KMS-11 (cell line): ENCODE data around the gene CDH19.
"Not testable (repeated sequence)": the region's sequence is repeated elsewhere in the genome, so short reads cannot be mapped to it uniquely, and the experiment has no call there.

Experiments
- H2AFZ ChIP-seq: fragments of 200-600 bp; sonication (generic); 2 replicates; pipeline ENCODE4 v1.6.1; 2016; ENCODE audit warnings: antibody characterized with exemption, mixed run types, low read depth
- H3K27ac ChIP-seq: fragments of 200-600 bp; sonication (generic); 2 replicates; pipeline ENCODE4 v1.6.1; 2016; ENCODE audit warnings: mild to moderate bottlenecking, mixed run types
- H3K27me3 ChIP-seq: fragments of 200-600 bp; sonication (generic); 2 replicates; pipeline ENCODE4 v1.6.1; 2017; ENCODE audit warnings: mild to moderate bottlenecking, low read depth, mixed run types, moderate library complexity; ENCODE audit not compliant: insufficient read depth
- H3K36me3 ChIP-seq: fragments of 200-600 bp; sonication (generic); 2 replicates; pipeline ENCODE4 v1.6.1; 2017; ENCODE audit warnings: mild to moderate bottlenecking, mixed run types; ENCODE audit not compliant: insufficient read depth
- H3K4me1 ChIP-seq: fragments of 200-600 bp; sonication (generic); 2 replicates; pipeline ENCODE4 v1.6.1; 2016; ENCODE audit warnings: mild to moderate bottlenecking, low read depth, mixed run types; ENCODE audit not compliant: poor library complexity, severe bottlenecking
- H3K4me2 ChIP-seq: fragments of 200-600 bp; sonication (generic); 2 replicates; pipeline ENCODE4 v1.7.0; 2016; ENCODE audit warnings: mild to moderate bottlenecking, mixed run types
- H3K4me3 ChIP-seq: fragments of 200-600 bp; sonication (generic); IDR thresholded peaks from 2 replicates; pipeline ENCODE4 v1.6.1; 2017; ENCODE audit warnings: low read depth, low read length, mixed read lengths; ENCODE audit not compliant: insufficient read depth
- H3K79me2 ChIP-seq: fragments of 200-600 bp; sonication (generic); 2 replicates; pipeline ENCODE4 v1.6.1; 2016; ENCODE audit warnings: low read depth, mixed run types; ENCODE audit not compliant: insufficient read depth
- H3K9ac ChIP-seq: fragments of 200-600 bp; sonication (generic); 2 replicates; pipeline ENCODE4 v1.6.1; 2016; ENCODE audit warnings: mild to moderate bottlenecking, mixed run types
- H4K20me1 ChIP-seq: fragments of 200-600 bp; sonication (generic); 2 replicates; pipeline ENCODE4 v1.6.1; 2016; ENCODE audit warnings: mild to moderate bottlenecking, mixed run types; ENCODE audit not compliant: insufficient read depth
- TF ChIP-seq, protein P1 (sequence below): fragments of 200-600 bp; sonication (generic); conservative IDR thresholded peaks from 2 replicates; pipeline ENCODE4 v1.6.1; 2017; ENCODE audit warnings: low read depth, mild to moderate bottlenecking, antibody characterized with exemption, low read length, moderate library complexity, mixed read lengths

Gene CDH19

DNA sequence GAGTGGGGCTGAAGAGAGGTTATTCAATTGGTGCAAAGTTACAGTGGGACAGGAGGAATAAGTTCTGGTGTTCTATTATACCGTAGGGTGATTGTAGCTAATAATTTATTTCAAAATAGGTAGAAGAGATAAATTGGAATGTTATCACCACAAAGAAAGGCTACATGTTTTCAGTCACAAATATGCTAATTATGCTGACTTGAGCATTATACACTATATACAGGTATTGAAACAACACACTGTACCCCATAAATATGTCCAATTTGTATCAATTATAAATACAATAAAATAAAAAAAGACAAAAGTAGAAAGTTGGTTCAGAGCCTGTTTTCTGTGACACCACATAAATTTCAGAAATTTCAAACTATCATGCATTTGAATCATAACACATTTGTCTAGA, 97.7 kb downstream of the CDH19 start:
- TF ChIP-seq, protein P1, sequence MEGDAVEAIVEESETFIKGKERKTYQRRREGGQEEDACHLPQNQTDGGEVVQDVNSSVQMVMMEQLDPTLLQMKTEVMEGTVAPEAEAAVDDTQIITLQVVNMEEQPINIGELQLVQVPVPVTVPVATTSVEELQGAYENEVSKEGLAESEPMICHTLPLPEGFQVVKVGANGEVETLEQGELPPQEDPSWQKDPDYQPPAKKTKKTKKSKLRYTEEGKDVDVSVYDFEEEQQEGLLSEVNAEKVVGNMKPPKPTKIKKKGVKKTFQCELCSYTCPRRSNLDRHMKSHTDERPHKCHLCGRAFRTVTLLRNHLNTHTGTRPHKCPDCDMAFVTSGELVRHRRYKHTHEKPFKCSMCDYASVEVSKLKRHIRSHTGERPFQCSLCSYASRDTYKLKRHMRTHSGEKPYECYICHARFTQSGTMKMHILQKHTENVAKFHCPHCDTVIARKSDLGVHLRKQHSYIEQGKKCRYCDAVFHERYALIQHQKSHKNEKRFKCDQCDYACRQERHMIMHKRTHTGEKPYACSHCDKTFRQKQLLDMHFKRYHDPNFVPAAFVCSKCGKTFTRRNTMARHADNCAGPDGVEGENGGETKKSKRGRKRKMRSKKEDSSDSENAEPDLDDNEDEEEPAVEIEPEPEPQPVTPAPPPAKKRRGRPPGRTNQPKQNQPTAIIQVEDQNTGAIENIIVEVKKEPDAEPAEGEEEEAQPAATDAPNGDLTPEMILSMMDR: no peak

DNA sequence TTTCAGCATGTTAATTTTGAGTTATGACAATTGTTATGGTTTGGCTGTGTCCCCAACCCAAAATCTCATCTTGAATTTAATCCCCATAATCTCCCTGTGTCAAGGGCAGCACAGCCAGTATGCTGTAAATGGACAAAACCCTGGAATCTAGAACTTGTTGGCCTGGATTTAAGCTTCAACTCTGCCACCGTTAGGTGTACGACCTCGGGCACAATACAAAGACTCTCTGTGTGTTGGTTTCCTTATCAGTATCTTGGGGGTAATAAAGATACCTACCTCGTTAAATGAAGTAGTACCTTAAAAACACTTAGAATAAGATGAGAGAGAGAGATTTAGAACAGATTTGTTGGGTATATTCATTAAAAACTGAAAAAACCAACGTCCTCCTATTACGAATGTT, 106.5 kb downstream of the CDH19 start:
- TF ChIP-seq, protein P1: no peak
- no peak overlapping the region for H2AFZ ChIP-seq
- no peak overlapping the region for H3K27ac ChIP-seq
- no peak overlapping the region for H3K9ac ChIP-seq
- H3K36me3 ChIP-seq: no peaks in the 10 kb centered on the region
- no peaks in the 10 kb centered on the region for H3K4me1 ChIP-seq
- H3K79me2 ChIP-seq: no peaks in the 10 kb centered on the region
- H3K4me2 ChIP-seq: no peak overlapping the region
- no peaks in the 10 kb centered on the region for H3K27me3 ChIP-seq
- H4K20me1 ChIP-seq: no peaks in the 10 kb centered on the region
- no peak overlapping the region for H3K4me3 ChIP-seq

More for the DNA sequence above, 97.7 kb downstream of the CDH19 start:
- Histone ChIP-seq H3K27ac (no peak overlapping the region), H3K36me3 (no peaks in the 10 kb centered on the region), H3K4me3 (no peak overlapping the region), H3K9ac (no peak overlapping the region), H3K79me2 (no peaks in the 10 kb centered on the region), H3K27me3 (no peaks in the 10 kb centered on the region), H3K4me2 (no peak overlapping the region), H4K20me1 (no peaks in the 10 kb centered on the region), H3K4me1 (no peaks in the 10 kb centered on the region), H2AFZ (no peak overlapping the region)

GRCh38 chr18:66495844-66496243, 108.0 kb downstream of the CDH19 start:
- no peak overlapping the region for H3K4me2 ChIP-seq
- no peaks in the 10 kb centered on the region for H3K36me3 ChIP-seq
- H4K20me1 ChIP-seq: no peaks in the 10 kb centered on the region
- H3K4me1 ChIP-seq: no peaks in the 10 kb centered on the region
- no peaks in the 10 kb centered on the region for H3K79me2 ChIP-seq
- H3K4me3 ChIP-seq: no peak overlapping the region
- H3K27me3 ChIP-seq: no peaks in the 10 kb centered on the region
- H3K27ac ChIP-seq: no peak overlapping the region
- TF ChIP-seq, protein P1: peak; percentile 90
- no peak overlapping the region for H3K9ac ChIP-seq
- no peak overlapping the region for H2AFZ ChIP-seq

GRCh38 chr18:66473882-66474281, 130.0 kb downstream of the CDH19 start:
- TF ChIP-seq, protein P1: no peak
- Histone ChIP-seq H4K20me1 (no peaks in the 10 kb centered on the region), H3K4me3 (no peak overlapping the region), H3K4me1 (no peaks in the 10 kb centered on the region), H3K27ac (no peak overlapping the region), H3K27me3 (no peaks in the 10 kb centered on the region), H3K79me2 (no peaks in the 10 kb centered on the region), H3K36me3 (no peaks in the 10 kb centered on the region), H2AFZ (no peak overlapping the region), H3K4me2 (no peak overlapping the region), H3K9ac (no peak overlapping the region)

GRCh38 chr18:66466184-66466583, 137.7 kb downstream of the CDH19 start:
- not testable (repeated sequence) for H3K27ac ChIP-seq, H3K27me3 ChIP-seq

More at GRCh38 chr18:66466184-66466583, 137.7 kb downstream of the CDH19 start:
- not testable (repeated sequence) for H3K4me1 ChIP-seq, H3K79me2 ChIP-seq, H3K4me2 ChIP-seq, H2AFZ ChIP-seq, H3K9ac ChIP-seq, H3K4me3 ChIP-seq, H3K36me3 ChIP-seq, H4K20me1 ChIP-seq
